K562 (cell line): Measurements from ENCODE around the gene USP7.
"Not testable (repeated sequence)": the region's sequence is repeated elsewhere in the genome, so short reads cannot be mapped to it uniquely, and the experiment has no call there.

Experiments
- CREB1 ChIP-seq, 2 experiments: sonication (generic) in 1 of 2; formaldehyde crosslinking in 1 of 2; IDR thresholded peaks; 2 replicates each; pipeline versions ENCODE4 v1.6.1 to v1.8.0; 2012 to 2022; ENCODE audit warnings: inconsistent platforms in 1 of 2, mild to moderate bottlenecking in 1 of 2, missing genetic modification reagents in 1 of 2, moderate library complexity in 1 of 2
- CTCF ChIP-seq, 3 experiments: IDR thresholded peaks in 2 of 3; conservative IDR thresholded peaks in 1 of 3; 2 replicates each; pipeline ENCODE4 v1.5.1; 2011 to 2012; ENCODE audit warnings: low read length in 3 of 3, mild to moderate bottlenecking in 3 of 3, control low read depth in 2 of 3, improper control_type of control experiment in 1 of 3, inconsistent platforms in 1 of 3, low read depth in 1 of 3, mixed read lengths in 1 of 3, moderate library complexity in 1 of 3; ENCODE audit not compliant: insufficient read depth in 2 of 3
- EZH2 ChIP-seq: IDR thresholded peaks from 2 replicates; pipeline ENCODE4 v1.6.1; 2012; ENCODE audit warnings: low read depth, mild to moderate bottlenecking, inconsistent platforms, low read length, borderline replicate concordance
- FOXJ3 ChIP-seq: sonication (generic); formaldehyde crosslinking; IDR thresholded peaks from 2 replicates; pipeline ENCODE4 v1.4.0; 2020; ENCODE audit warnings: mild to moderate bottlenecking, missing genetic modification reagents
- GTF2B ChIP-seq: IDR thresholded peaks from 2 replicates; pipeline ENCODE4 v1.6.1; 2011; ENCODE audit not compliant: insufficient read length; ENCODE audit errors: extremely low read depth
- JUNB ChIP-seq: fragments of 450-650 bp; formaldehyde crosslinking; conservative IDR thresholded peaks from 2 replicates; pipeline ENCODE4 v1.4.0; 2020; ENCODE audit warnings: mild to moderate bottlenecking
- MEIS2 ChIP-seq: fragments of 450-650 bp; IDR thresholded peaks from 2 replicates; pipeline ENCODE4 v1.6.1; 2014; ENCODE audit warnings: mild to moderate bottlenecking; ENCODE audit not compliant: partially characterized antibody
- MYNN ChIP-seq, 2 experiments: sonication (generic); formaldehyde crosslinking in 1 of 2; IDR thresholded peaks; 2 replicates each; pipeline versions ENCODE4 v1.5.0 to v1.6.1; 2016 to 2020; ENCODE audit warnings: antibody characterized with exemption in 1 of 2, missing genetic modification reagents in 1 of 2
- POLR2A ChIP-seq: fragments of 450-650 bp; conservative IDR thresholded peaks from 2 replicates; pipeline ENCODE4 v1.6.1; 2016
- RB1 ChIP-seq: fragments of 450-650 bp; IDR thresholded peaks from 2 replicates; pipeline ENCODE4 v1.6.1; 2017; ENCODE audit warnings: low read depth, mild to moderate bottlenecking
- RREB1 ChIP-seq: fragments of 250-450 bp; sonication (Bioruptor Pico); IDR thresholded peaks from 2 replicates; pipeline ENCODE4 v1.4.0; 2020
- ZBTB17 ChIP-seq: fragments of 450-650 bp; formaldehyde crosslinking; IDR thresholded peaks from 2 replicates; pipeline ENCODE4 v1.4.0; 2020; ENCODE audit warnings: mild to moderate bottlenecking
- ZBTB40 ChIP-seq, 2 experiments: fragments of 450-650 bp in 1 of 2; sonication (generic) in 1 of 2; formaldehyde crosslinking in 1 of 2; IDR thresholded peaks; 2 replicates each; pipeline versions ENCODE4 v1.7.1 to v1.9.0; 2016 to 2022; ENCODE audit warnings: inconsistent platforms in 1 of 2, mild to moderate bottlenecking in 1 of 2, missing genetic modification reagents in 1 of 2
- ZNF143 ChIP-seq: sonication (generic); formaldehyde crosslinking; IDR thresholded peaks from 2 replicates; pipeline ENCODE4 v1.9.0; 2022; ENCODE audit warnings: mild to moderate bottlenecking, missing genetic modification reagents

- not testable (repeated sequence) for TF ChIP-seq CTCF (IDR thresholded peaks at IDR 0.05 in 2 of 3, conservative IDR thresholded peaks at IDR 0.05 in 1 of 3; ENCODE audit: insufficient read depth in 2 of 3, low read depth in 1 of 3, low read length in 3 of 3); ZNF143; RREB1 (CRISPR knock-in tag); RB1; CREB1 (IDR thresholded peaks at IDR 0.05); CREB1 (CRISPR knock-in tag; IDR thresholded peaks at IDR 0.05); GTF2B; POLR2A; EZH2; MEIS2; ZBTB40 (IDR thresholded peaks at IDR 0.05); ZBTB40 (CRISPR knock-in tag; IDR thresholded peaks at IDR 0.05); MYNN (IDR thresholded peaks at IDR 0.05); MYNN (CRISPR knock-in tag; IDR thresholded peaks at IDR 0.05); JUNB; ZBTB17; FOXJ3 (CRISPR knock-in tag)
These were observed 12.5 kb upstream of the USP7 start for GRCh38 chr16:8976189-8976588.
